ENCODE results near the gene RHOB.
"Not testable (repeated sequence)": the region's sequence is repeated elsewhere in the genome, so short reads cannot be mapped to it uniquely, and the experiment has no call there.

Gene RHOB

DNA sequence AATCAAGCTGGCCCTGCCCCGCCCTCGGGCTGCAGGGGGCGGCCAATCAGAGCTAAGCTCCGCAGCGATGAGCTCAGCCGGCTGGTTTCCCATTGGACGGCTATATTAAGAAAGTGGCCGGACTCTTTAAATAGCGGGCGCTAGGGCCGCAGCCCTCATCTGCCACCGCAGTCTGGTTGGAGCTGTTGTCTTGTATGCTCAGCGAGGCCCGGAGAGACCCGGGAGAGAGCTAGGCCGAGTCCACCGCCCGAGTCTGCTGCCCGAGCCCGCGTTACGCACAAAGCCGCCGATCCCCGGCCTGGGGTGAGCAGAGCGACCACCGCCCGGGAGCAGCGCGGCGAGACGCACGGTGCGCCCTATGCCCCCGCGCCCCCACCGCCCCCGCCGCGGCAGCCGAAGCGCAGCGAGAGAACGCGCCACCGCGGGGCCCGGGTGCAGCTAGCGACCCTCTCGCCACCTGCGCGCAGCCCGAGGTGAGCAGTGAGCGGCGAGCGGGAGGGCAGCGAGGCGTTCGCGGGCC is at the start of gene RHOB:
Gene RHOB (plus strand): TSS at position 158 of the 520 bp plus-strand sequence. CDS start 392 bp downstream, outside the sequence.
- DNase-seq = peak; percentile 79 to 83

- no peak for DNase-seq
These were observed 48.9 kb upstream of the RHOB start for GRCh38 chr2:20397811-20398447.

DNA sequence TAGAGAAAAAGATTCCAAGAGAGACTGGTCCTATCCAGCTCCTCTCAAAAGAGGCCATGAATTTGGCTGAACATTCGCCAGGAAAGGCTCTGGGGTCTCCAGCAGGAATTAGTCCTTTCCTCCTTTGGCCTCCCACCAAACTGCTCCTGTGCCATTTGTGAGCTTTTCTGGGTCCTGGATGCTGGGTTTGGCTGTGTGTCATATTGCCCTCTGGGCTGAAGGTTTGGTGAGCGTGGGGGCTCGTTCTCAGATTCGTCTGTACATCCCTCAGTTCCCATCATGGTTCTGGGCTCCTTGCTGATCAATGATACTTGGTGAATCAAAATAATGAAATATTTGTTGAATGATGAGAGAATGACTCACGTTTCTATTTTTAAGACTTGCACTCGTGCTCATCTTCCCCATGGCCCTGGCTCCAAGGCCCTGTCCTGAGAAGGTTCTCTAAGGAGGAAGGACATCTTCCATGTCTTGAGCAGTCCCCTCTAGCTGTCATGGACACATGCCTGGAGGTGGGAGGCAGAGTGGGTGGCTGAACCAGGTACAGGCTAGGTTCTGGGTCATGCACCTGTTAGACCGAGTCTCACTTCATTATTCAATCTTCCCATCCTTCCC is 47.8 kb upstream of the RHOB start:
- DNase-seq = no peak

GRCh38 chr2:20400306-20400705 is 46.6 kb upstream of the RHOB start:
- DNase-seq = no peak

- DNase-seq = no peak
These were observed 45.9 kb upstream of the RHOB start for GRCh38 chr2:20400787-20401488.

- DNase-seq = no peak
These were observed 45.4 kb upstream of the RHOB start for GRCh38 chr2:20401489-20401835.

- no peak for DNase-seq
These were observed 43.0 kb upstream of the RHOB start for GRCh38 chr2:20403774-20404312.

DNA sequence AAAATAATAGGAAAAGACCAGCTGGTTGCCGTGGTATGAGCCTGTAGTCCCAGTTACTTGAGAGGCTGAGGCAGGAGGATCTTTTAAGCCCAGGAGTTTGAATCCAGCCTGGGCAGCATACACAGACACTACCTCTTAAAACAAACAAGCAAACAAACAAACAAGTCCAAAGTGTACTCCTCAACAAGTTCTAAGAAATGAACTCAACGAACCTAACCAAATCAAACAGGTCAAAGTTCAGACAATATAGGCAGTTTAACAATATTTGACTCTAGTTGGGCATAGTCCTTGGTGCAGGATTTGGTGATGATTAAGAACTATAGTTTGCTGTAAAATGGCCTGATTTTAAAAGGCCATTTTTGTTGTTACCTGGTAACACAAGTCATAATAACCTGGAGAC is 41.9 kb upstream of the RHOB start:
- DNase-seq = no peak

GRCh38 chr2:20409039-20409438 is 37.8 kb upstream of the RHOB start:
- DNase-seq = no peak

DNA sequence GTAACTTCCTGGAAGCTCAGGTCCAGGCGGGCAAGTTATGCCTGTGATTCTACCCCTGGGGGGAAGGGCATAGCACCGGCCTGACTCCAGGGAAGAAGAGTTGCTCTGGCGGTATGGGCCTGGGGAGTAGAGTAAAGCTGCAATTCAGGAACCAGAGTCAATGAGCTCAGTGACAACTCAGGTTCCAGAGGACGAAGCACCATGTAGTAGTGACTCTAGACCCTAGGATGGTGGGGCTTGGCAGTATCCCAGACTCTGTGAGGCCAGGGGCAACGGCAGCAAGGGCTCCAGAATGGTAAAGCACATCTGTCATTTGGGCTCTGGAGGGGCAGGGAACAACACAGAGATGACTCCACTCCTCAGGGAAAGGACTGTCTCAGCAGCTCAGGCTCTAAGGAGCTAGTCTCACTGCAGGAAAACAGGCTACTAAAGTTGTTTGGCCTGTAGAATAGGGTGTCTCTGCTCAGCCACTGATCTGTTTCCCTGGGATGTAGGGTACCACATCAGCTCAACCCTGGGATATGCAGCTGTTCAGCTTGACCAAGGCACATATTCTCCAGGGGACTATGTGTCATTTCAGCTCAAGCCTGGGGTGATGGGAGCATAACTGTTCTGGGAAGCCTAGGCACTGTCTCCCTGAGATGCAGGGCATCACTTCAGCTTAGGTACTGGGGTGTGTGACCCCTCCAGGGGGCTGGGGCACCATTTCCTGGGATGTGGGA is 36.2 kb upstream of the RHOB start:
- no peak for DNase-seq

DNA sequence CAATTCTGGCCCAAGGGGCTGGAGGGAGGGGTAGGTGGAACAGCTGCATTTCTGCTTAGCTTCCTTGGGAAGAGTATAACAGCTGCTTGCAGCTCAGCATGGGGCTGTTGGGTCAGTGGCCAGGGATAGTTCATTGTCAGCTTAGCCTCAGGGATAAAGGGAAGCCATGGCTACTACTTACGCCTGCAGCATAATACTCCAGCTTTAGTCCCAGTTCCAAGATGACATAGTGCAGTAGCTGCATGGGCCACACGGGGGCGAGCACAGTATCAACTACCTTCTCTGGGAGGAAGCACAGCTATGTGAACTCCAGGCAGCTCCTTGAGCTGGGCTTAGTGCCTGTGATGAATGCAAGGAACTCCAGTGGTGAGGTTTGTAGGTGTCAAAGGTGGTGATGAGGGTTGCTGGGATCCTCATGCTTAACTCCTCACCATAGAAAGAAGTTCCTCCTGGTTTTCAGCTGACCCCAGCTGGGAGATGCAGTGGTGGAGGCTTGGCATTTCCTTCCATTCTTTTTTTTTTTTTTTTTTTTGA is 35.4 kb upstream of the RHOB start:
- peak; percentile 66 to 71 for DNase-seq

- DNase-seq = no peak
These were observed 32.1 kb upstream of the RHOB start for GRCh38 chr2:20414806-20415205.

- no peak for DNase-seq
These were observed 31.4 kb upstream of the RHOB start for GRCh38 chr2:20415511-20415918.

DNA sequence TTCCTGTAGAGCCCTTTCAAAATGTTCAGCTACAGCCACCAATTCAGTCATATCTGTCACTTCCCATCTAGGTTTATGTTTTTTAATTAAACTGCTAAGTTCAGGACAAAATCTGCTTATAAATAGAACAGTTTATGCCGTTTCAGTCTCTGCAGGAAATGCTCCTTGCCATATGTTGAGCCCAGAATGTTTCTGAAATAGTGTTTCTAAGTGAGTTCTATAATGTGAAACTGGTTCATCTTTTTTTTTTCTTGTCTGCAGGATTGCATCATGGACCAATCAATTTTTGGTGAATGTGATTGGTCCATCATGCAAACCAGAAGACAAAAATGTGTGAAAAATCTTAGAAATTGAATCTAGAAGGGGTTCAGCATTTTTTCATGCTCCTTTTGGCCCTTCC is 30.2 kb upstream of the RHOB start:
- no peak for DNase-seq

GRCh38 chr2:20417230-20417821 is 29.5 kb upstream of the RHOB start:
- not testable (repeated sequence) for DNase-seq

DNA sequence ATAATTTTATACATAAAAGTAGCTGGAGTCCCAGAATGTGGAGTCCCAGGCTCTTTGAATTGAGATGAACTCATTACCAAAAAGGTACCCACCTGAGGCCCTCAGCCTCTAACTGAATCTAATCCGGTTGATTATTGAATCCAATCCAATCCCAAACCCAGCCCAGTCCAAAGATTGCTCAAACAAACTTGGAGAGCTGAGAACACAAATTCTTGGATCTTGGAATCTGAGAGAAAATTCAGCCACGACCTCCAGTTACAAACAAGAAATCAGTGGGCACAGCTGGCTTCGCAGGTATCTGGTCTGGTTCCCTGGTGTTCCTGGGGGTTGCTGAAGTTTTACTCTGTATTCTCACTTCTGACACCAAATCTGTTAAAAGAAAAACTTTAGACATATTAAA is 28.4 kb upstream of the RHOB start:
- DNase-seq = no peak

GRCh38 chr2:20419007-20419576 is 27.8 kb upstream of the RHOB start:
- no peak for DNase-seq

- DNase-seq = no peak
These were observed 27.1 kb upstream of the RHOB start for GRCh38 chr2:20419752-20420151.

DNA sequence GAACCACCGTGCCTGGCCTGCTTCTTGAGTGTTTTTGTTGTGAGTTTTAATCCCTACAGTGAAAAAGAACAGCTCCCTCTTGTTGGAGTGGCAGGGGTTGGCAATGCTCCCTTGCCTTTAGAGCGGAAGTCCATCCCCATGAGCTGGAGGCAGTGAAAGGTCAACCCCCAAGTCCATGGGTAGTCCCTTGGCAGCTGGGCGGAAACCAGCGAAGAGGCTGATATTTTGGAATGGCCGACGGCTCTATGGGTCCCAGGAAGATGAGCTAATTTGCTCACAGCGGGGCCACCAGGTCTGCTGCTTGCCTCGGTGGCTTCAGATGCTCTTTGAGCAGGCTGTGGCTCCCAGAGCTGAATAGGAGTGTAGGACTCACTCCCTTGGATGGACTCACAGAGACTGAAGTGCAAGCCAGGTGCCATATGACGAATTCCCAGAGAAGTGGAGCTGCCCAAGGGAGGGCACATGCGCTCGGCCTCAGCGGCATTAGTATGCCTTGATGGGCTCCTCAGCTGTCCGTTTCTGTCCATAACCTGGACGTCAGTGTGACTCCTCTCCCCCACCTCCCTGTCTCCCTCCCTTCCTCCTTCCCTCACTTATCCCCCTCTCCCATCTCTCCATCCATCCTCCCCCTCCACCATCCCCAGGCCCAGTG is 25.4 kb upstream of the RHOB start:
- DNase-seq = no peak

- no peak for DNase-seq
These were observed 24.9 kb upstream of the RHOB start for GRCh38 chr2:20421988-20422370.

DNA sequence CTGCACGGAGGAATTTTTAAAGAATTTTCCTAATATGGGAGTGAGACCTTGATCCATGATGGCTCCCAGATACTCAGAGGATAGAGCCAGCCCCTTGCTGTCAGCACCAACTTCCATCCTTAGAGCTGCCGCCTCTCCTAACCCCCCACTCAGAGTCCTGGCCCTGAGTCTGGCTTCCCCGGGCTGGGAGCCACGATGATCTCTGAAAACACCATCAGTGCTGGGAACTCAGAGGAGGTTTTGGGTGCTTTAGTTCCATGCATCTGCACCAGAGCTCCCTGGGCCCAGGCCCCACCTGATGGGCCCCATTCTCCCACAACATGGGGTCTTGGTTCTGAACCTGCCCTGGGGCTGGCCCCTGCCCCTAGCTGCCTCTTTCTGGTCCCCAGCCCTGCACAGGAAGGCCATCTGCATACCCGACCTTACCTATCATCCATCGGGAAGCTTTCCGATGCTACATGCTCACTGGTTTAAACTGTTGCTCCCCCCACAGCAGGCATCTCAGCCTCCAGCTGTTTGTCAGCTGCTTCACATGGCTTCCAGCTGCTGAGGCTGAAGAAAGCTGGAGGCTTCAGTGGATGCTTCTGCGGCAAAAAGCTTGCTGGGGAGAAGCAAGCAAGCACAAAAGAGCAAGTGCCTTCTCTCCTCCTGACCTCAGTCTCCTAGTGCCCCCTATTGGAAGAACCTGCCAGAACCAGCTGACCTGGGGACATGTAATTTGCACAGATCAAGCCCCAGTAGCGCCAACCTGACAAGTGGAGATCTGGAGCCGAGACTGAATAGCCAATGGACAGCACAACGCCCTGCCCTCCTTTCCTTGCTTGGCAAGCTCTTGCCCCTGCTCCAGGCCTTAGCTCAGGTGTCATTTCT is 24.2 kb upstream of the RHOB start:
- DNase-seq = no peak
